ACHN (cell line): ENCODE results near the gene ZNF682.
A peak's percentile ranks its signal among the peaks of the same experiment; 100 is the strongest.
"Not testable (repeated sequence)": the region's sequence is repeated elsewhere in the genome, so short reads cannot be mapped to it uniquely, and the experiment has no call there.

Source experiments
- DNase-seq: peaks from one replicate; pipeline ENCODE4 v3.0.0-alpha.2; 2015
- in situ Hi-C: cut with HindIII; loops from 2 replicates; pipeline ENCODE4 v1.10.0; 2017; ENCODE audit warnings: low sequenced_read_pairs, low pct_ligation_motif_present, low pct_unique_long_range_greater_than_20kb

Gene ZNF682

GRCh38 chr19:20035935-20036334, 3.4 kb downstream of the ZNF682 start:
- DNase-seq: no peak
- in situ Hi-C loops: no loop called here

- in situ Hi-C loops: no loop called here
- no peak for DNase-seq
These were observed 10.7 kb downstream of the ZNF682 start for GRCh38 chr19:20028611-20029010.

GRCh38 chr19:20005741-20006140, 33.6 kb downstream of the ZNF682 start:
- no peak for DNase-seq
- in situ Hi-C loops: no loop called here

GRCh38 chr19:19997656-19998268, 41.5 kb downstream of the ZNF682 start:
- in situ Hi-C loops: no loop called here
- DNase-seq: no peak

GRCh38 chr19:19966862-19967261, 72.4 kb downstream of the ZNF682 start:
- in situ Hi-C loops: no loop called here
- DNase-seq: no peak

- DNase-seq, in situ Hi-C loops: not testable (repeated sequence)
These were observed 73.2 kb downstream of the ZNF682 start for GRCh38 chr19:19966126-19966525.

GRCh38 chr19:19964416-19964815, 74.9 kb downstream of the ZNF682 start:
- no peak for DNase-seq
- in situ Hi-C loops: no loop called here

GRCh38 chr19:19959151-19959799, 80.0 kb downstream of the ZNF682 start:
- DNase-seq: peak; percentile 14
- in situ Hi-C loops: not testable (repeated sequence)

- DNase-seq, in situ Hi-C loops: not testable (repeated sequence)
These were observed 81.5 kb downstream of the ZNF682 start for GRCh38 chr19:19957766-19958165.

- in situ Hi-C loops: no loop called here
- no peak for DNase-seq
These were observed 82.8 kb downstream of the ZNF682 start for GRCh38 chr19:19956434-19957075.

GRCh38 chr19:19955208-19955607, 84.1 kb downstream of the ZNF682 start:
- no peak for DNase-seq
- in situ Hi-C loops: no loop called here
